H1 (cell line): ENCODE measurements around the gene PRKCA. TPM values are rescaled to one million over a fixed set of nuclear protein-coding genes. Genes with fewer than 3 reads are reported as not detected.

Experiments used
- CTCF ChIA-PET: fragments of 300-600 bp; sonication (Branson Sonifier 250); formaldehyde crosslinking; loops from one replicate; lab custom pipeline; 2021; ENCODE audit not compliant: partially characterized antibody; lab: Charles Lee
- POLR2A ChIA-PET: fragments of 300-600 bp; sonication (Branson Sonifier 250); formaldehyde crosslinking; loops from one replicate; lab custom pipeline; 2021; ENCODE audit warnings: inconsistent platforms; ENCODE audit not compliant: partially characterized antibody; lab: Charles Lee
- DNase-seq, 2 experiments: peaks; one replicate each; pipeline versions ENCODE4 v3.0.0 to v3.0.0-alpha.2; 2010 to 2022; ENCODE audit warnings: low spot score in 2 of 2, low read depth in 1 of 2, mixed read lengths in 1 of 2
- FAIRE-seq: peaks from 2 replicates; lab custom pipeline; 2011; peaks lifted over from hg19 to GRCh38; lab: Jason Lieb, UNC
- H2AFZ ChIP-seq: 2 replicates; pipeline ENCODE4 v1.8.1; 2012; ENCODE audit warnings: low read length, inconsistent platforms
- H2AK5ac ChIP-seq: 2 replicates; pipeline ENCODE4 v1.6.1; 2013; ENCODE audit warnings: low read depth, low read length
- H2BK120ac ChIP-seq: replicated peaks from 2 replicates; pipeline ENCODE3; 2013; ENCODE audit warnings: low read depth, low read length, inconsistent platforms
- H2BK12ac ChIP-seq: 2 replicates; pipeline ENCODE4 v1.6.1; 2013; ENCODE audit warnings: low read depth, low read length
- H2BK15ac ChIP-seq: 2 replicates; pipeline ENCODE4 v1.6.1; 2013; ENCODE audit warnings: low read length
- H2BK20ac ChIP-seq: 2 replicates; pipeline ENCODE4 v1.6.1; 2013; ENCODE audit warnings: low read length
- H2BK5ac ChIP-seq: 2 replicates; pipeline ENCODE4 v1.6.1; 2013; ENCODE audit warnings: low read depth, low read length
- H3K14ac ChIP-seq: 2 replicates; pipeline ENCODE4 v1.6.1; 2013; ENCODE audit warnings: inconsistent platforms; ENCODE audit not compliant: insufficient read length
- H3K18ac ChIP-seq: 2 replicates; pipeline ENCODE4 v1.6.1; 2013; ENCODE audit warnings: low read length; ENCODE audit errors: extremely low read depth
- H3K23ac ChIP-seq: 2 replicates; pipeline ENCODE4 v1.6.1; 2013; ENCODE audit warnings: inconsistent platforms; ENCODE audit not compliant: insufficient read length
- H3K23me2 ChIP-seq: 2 replicates; pipeline ENCODE4 v1.6.1; 2013; ENCODE audit warnings: low read depth, low read length
- H3K27ac ChIP-seq: 2 replicates; pipeline ENCODE4 v1.6.1; 2011; ENCODE audit warnings: low read depth, low read length, inconsistent platforms
- H3K27me3 ChIP-seq, 4 experiments: replicated peaks in 1 of 4; 1 replicate in 1 of 4; 2 replicates in 3 of 4; pipeline versions ENCODE4 v1.6.1 to v1.8.1; 2011 to 2013; ENCODE audit warnings: low read length in 3 of 4, mild to moderate bottlenecking in 3 of 4, inconsistent platforms in 2 of 4, mixed read lengths in 2 of 4, moderate library complexity in 1 of 4; ENCODE audit not compliant: control insufficient read depth in 3 of 4, insufficient read depth in 3 of 4; ENCODE audit errors: extremely low read depth in 1 of 4
- H3K36me3 ChIP-seq, 4 experiments: 2 replicates each; pipeline versions ENCODE4 v1.6.1 to v1.8.1; 2011 to 2013; ENCODE audit warnings: mild to moderate bottlenecking in 4 of 4, low read length in 3 of 4, moderate library complexity in 2 of 4, control low read depth in 1 of 4, inconsistent platforms in 1 of 4; ENCODE audit not compliant: insufficient read depth in 4 of 4, control insufficient read depth in 2 of 4
- H3K4ac ChIP-seq: replicated peaks from 2 replicates; pipeline ENCODE3; 2013; ENCODE audit warnings: low read length, low read depth, mixed read lengths, inconsistent platforms; ENCODE audit not compliant: insufficient read length
- H3K4me1 ChIP-seq, 4 experiments: replicated peaks in 1 of 4; 1 replicate in 1 of 4; 2 replicates in 3 of 4; pipeline versions ENCODE4 v1.6.1 to v1.8.1; 2011 to 2013; ENCODE audit warnings: low read length in 3 of 4, inconsistent platforms in 2 of 4, mixed read lengths in 1 of 4; ENCODE audit not compliant: insufficient read depth in 4 of 4, control insufficient read depth in 3 of 4
- H3K4me2 ChIP-seq, 2 experiments: 2 replicates each; pipeline versions ENCODE4 v1.6.1 to v1.8.1; 2011 to 2013; ENCODE audit warnings: low read depth in 2 of 2, low read length in 2 of 2, control low read depth in 1 of 2, inconsistent platforms in 1 of 2, mild to moderate bottlenecking in 1 of 2; ENCODE audit not compliant: insufficient read depth in 1 of 2
- H3K4me3 ChIP-seq, 4 experiments: fragments of 200-600, 300-600 bp in 1 of 4; sonication (generic), shearing (Covaris generic), sonication (Bioruptor Twin) in 1 of 4; 2 replicates each; pipeline versions ENCODE4 v1.5.1 to v1.8.1; 2011 to 2016; ENCODE audit warnings: low read length in 4 of 4, low read depth in 3 of 4, control low read depth in 2 of 4, inconsistent platforms in 2 of 4, mild to moderate bottlenecking in 2 of 4, mixed read lengths in 1 of 4, moderate library complexity in 1 of 4; ENCODE audit not compliant: insufficient read depth in 2 of 4; ENCODE audit errors: extremely low read depth in 1 of 4
- H3K56ac ChIP-seq: replicated peaks from 2 replicates; pipeline ENCODE3; 2013; ENCODE audit warnings: low read depth, mild to moderate bottlenecking, mixed read lengths, low read length, inconsistent platforms; ENCODE audit not compliant: insufficient read length
- H3K79me1 ChIP-seq: 2 replicates; pipeline ENCODE4 v1.6.1; 2013; ENCODE audit warnings: low read depth, low read length, control low read depth
- H3K79me2 ChIP-seq, 2 experiments: 2 replicates each; pipeline versions ENCODE4 v1.6.1 to v1.8.1; 2012 to 2013; ENCODE audit warnings: low read length in 2 of 2, mild to moderate bottlenecking in 2 of 2, inconsistent platforms in 1 of 2; ENCODE audit not compliant: insufficient read depth in 2 of 2, control insufficient read depth in 1 of 2
- H3K9ac ChIP-seq, 4 experiments: replicated peaks in 1 of 4; 1 replicate in 1 of 4; 2 replicates in 3 of 4; pipeline versions ENCODE4 v1.6.1 to v1.8.1; 2011 to 2013; ENCODE audit warnings: low read depth in 3 of 4, low read length in 3 of 4, control low read depth in 2 of 4, mild to moderate bottlenecking in 2 of 4, moderate library complexity in 2 of 4, inconsistent platforms in 1 of 4; ENCODE audit errors: extremely low read depth in 1 of 4
- H3K9me3 ChIP-seq, 2 experiments: 2 replicates each; pipeline versions ENCODE4 v1.6.1 to v1.8.1; 2012 to 2013; ENCODE audit warnings: mild to moderate bottlenecking in 2 of 2, moderate library complexity in 2 of 2, control low read depth in 1 of 2, inconsistent platforms in 1 of 2, low read depth in 1 of 2, low read length in 1 of 2, mixed read lengths in 1 of 2; ENCODE audit not compliant: insufficient read depth in 2 of 2
- H4K20me1 ChIP-seq, 2 experiments: replicated peaks in 1 of 2; 2 replicates each; pipeline versions ENCODE3 to v1.8.1; 2011 to 2013; ENCODE audit warnings: inconsistent platforms in 2 of 2, low read length in 2 of 2, mild to moderate bottlenecking in 1 of 2; ENCODE audit not compliant: insufficient read depth in 2 of 2, control insufficient read depth in 1 of 2
- H4K5ac ChIP-seq: 2 replicates; pipeline ENCODE4 v1.6.1; 2013; ENCODE audit warnings: low read length, low read depth, mixed read lengths, inconsistent platforms; ENCODE audit not compliant: insufficient read length
- H4K8ac ChIP-seq: 2 replicates; pipeline ENCODE4 v1.8.0; 2013; ENCODE audit warnings: mild to moderate bottlenecking, moderate library complexity, low read length, inconsistent platforms; ENCODE audit not compliant: insufficient read depth; ENCODE audit errors: extremely low read depth
- H4K91ac ChIP-seq: replicated peaks from 2 replicates; pipeline ENCODE3; 2013; ENCODE audit warnings: low read length, mixed read lengths, inconsistent platforms; ENCODE audit not compliant: insufficient read length
- CEBPB ChIP-seq: IDR thresholded peaks from 2 replicates; pipeline ENCODE4 v1.6.1; 2012; ENCODE audit warnings: low read depth, low read length
- HDAC6 ChIP-seq: IDR thresholded peaks from one replicate; pipeline ENCODE4 v1.7.1; 2012; ENCODE audit warnings: low read depth, mild to moderate bottlenecking, inconsistent platforms, low read length, moderate library complexity
- PHF8 ChIP-seq: fragments of 200-600 bp; sonication (generic); conservative IDR thresholded peaks from 2 replicates; pipeline ENCODE4 v1.7.1; 2012; ENCODE audit warnings: low read depth, mild to moderate bottlenecking, inconsistent platforms, low read length, moderate library complexity
- POU5F1 ChIP-seq: IDR thresholded peaks from 2 replicates; pipeline ENCODE4 v1.6.1; 2011; ENCODE audit warnings: low read depth, mild to moderate bottlenecking, low read length, moderate library complexity
- RAD21 ChIP-seq, 2 experiments: IDR thresholded peaks in 1 of 2; conservative IDR thresholded peaks in 1 of 2; 2 replicates each; pipeline ENCODE4 v1.6.1; 2011; ENCODE audit warnings: low read depth in 2 of 2, low read length in 2 of 2, improper control_type of control experiment in 1 of 2, inconsistent platforms in 1 of 2, mild to moderate bottlenecking in 1 of 2, moderate library complexity in 1 of 2
- RBBP5 ChIP-seq: IDR thresholded peaks from 2 replicates; pipeline ENCODE4 v1.7.1; 2012; ENCODE audit warnings: low read depth, mild to moderate bottlenecking, inconsistent platforms, low read length, moderate library complexity, borderline replicate concordance
- RFX5 ChIP-seq: IDR thresholded peaks from 2 replicates; pipeline ENCODE4 v1.6.1; 2011; ENCODE audit warnings: low read depth, low read length, improper control_type of control experiment, borderline replicate concordance
- ZNF274 ChIP-seq: IDR thresholded peaks from 2 replicates; pipeline ENCODE4 v1.7.0; 2012; ENCODE audit warnings: low read length, borderline replicate concordance; ENCODE audit errors: extremely low read depth
- WGBS, 2 experiments: shearing (Covaris generic) in 1 of 2; methylation state at CpG; one replicate each; pipeline versions ENCODE4 v1.1.6 to v1.1.7; 2013 to 2015; ENCODE audit warnings: low lambda C conversion rate in 2 of 2, mixed read lengths in 2 of 2, inconsistent platforms in 1 of 2, low coverage in 1 of 2, missing lambda C conversion rate in 1 of 2; ENCODE audit not compliant: insufficient replicate concordance in 2 of 2, insufficient coverage in 1 of 2, insufficient read length in 1 of 2; ENCODE audit errors: extremely low coverage in 1 of 2, missing lambda C conversion rate in 1 of 2; 5-methylcytosine and 5-hydroxymethylcytosine counted together
- polyA plus RNA-seq, 7 experiments: library from polyadenylated mRNA; depleted of rRNA in 3 of 7; stranded (reverse) in 5 of 7; unstranded in 2 of 7; fragments of >200 nt in 5 of 7; fragments of 200-250 nt in 2 of 7; gene quantifications; 1 replicate in 5 of 7; 2 replicates in 1 of 7; 4 replicates in 1 of 7; pipeline versions ENCODE4 v1.2.1 to v1.2.3, GENCODE V29; 2011 to 2013; ENCODE audit warnings: missing spikeins in 2 of 7, mixed read lengths in 2 of 7
- total RNA-seq: library from RNA; stranded (reverse); fragmentation: NEBNext Ultra II Directional; extraction: Animal tissue kit (Norgen Biotek cat#: 25700); gene quantifications from 2 replicates; pipeline ENCODE4 v1.2.1, GENCODE V29; 2021
- TF ChIP-seq, protein P1 (sequence below), 3 experiments: IDR thresholded peaks; 1 replicate in 2 of 3; 2 replicates in 1 of 3; pipeline versions ENCODE4 v1.5.1 to v1.6.1; 2011; ENCODE audit warnings: low read length in 3 of 3, mild to moderate bottlenecking in 3 of 3, inconsistent platforms in 2 of 3, low read depth in 1 of 3, moderate library complexity in 1 of 3; ENCODE audit not compliant: insufficient read depth in 1 of 3; ENCODE audit errors: control extremely low read depth in 1 of 3

Gene PRKCA
- total and polyA plus RNA-seq, 2 of the 8 experiments (the other 6 are each of a cell fraction or from before 2014, with no cell fraction given), result 5.8 to 17.8 TPM

DNA sequence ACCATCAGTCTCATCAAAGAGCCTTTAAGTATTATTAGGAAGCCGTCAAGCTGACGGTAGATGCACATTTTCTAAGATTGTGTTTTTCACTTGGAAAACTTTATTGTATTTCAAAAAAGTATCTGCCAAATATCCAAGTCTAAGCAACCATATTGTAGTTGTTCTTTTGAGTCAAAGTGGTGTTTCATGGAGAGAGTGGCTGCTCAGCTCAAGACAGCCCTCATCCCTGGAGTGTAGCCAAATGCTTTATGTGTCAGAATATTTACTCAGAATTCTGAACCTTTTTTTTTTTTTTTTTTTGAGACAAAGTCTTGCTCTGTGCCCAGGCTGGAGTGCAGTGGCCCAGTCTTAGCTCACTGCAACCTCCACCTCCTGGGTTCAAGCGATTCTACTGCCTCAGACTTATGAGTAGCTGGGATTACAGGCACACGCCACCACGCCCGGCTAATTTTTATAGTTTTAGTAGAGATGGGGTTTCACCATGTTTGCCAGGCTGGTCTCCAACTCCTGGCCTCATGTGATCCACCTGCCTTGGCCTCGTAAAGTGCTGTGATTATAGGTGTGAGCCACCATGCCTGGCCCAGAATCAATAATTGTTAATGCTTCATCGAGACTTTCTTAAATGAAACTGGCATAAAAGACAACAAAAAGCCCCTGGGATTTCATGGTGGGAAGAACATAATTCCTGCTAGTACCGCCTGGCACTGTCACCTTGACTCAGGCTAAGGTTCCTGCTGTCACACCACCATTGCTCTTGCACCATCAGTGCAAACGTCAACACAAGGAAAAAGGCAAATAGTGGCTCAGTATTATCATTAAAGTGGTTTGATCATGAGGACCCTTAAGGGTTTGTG, 45.5 kb downstream of the PRKCA start:
- Histone ChIP-seq H3K4me3 (no peak overlapping the region), H3K23me2 (no peaks in the 10 kb centered on the region), H3K36me3 (no peaks in the 10 kb centered on the region), H2BK120ac (no peak overlapping the region), H3K9ac (no peak overlapping the region), H3K4ac (no peak overlapping the region), H3K14ac (no peak overlapping the region), H4K5ac (no peak overlapping the region), H3K56ac (no peak overlapping the region), H2AK5ac (no peak overlapping the region), H2AFZ (no peak overlapping the region), H3K18ac (no peak overlapping the region), H2BK20ac (no peak overlapping the region), H3K79me1 (no peaks in the 10 kb centered on the region; the same call in 1 of the 2 replicates), H3K27me3 (no peaks in the 10 kb centered on the region), H3K27ac (no peak overlapping the region), H4K8ac (no peak overlapping the region), H3K4me1 (peaks cover 0 to 9% (median 4%) of the 10 kb centered on the region in 4 experiments; a peak in 2 of 7 replicates), H3K4me2 (no peak overlapping the region), H2BK12ac (no peak overlapping the region), H2BK5ac (no peak overlapping the region), H4K20me1 (peaks cover 0 to 3% of the 10 kb centered on the region in 2 experiments), H3K23ac (no peak overlapping the region), H3K9me3 (no peaks in the 10 kb centered on the region), H4K91ac (no peak overlapping the region), H3K79me2 (peaks cover 0 to 30% of the 10 kb centered on the region in 2 experiments; a peak in 2 of 4 replicates), H2BK15ac (no peak overlapping the region)
- WGBS, 2 experiments, result 93% methylated on average over 10 of the region's 10 CpGs; no CpG with 5 or more reads in 1 of the 2 experiments
- CTCF ChIA-PET, result interaction anchor here (1.3 to 1.5 kb wide), 2 partner anchors 8 to 10 kb away, joined by 4 read pairs; no protein-coding TSS in a partner anchor
- FAIRE-seq (no peak), DNase-seq (no peak)
- POLR2A ChIA-PET, result no interaction called here
- TF ChIP-seq RFX5 (no peak), POU5F1 (no peak), RBBP5 (no peak), RAD21 (IDR thresholded peaks at IDR 0.05 in 1 of 2, conservative IDR thresholded peaks at IDR 0.05 in 1 of 2; ENCODE audit: low read depth in 2 of 2, low read length in 2 of 2) (no peak), CEBPB (no peak), PHF8 (no peak), HDAC6 (no peak), ZNF274 (no peak)
- TF ChIP-seq, protein P1, sequence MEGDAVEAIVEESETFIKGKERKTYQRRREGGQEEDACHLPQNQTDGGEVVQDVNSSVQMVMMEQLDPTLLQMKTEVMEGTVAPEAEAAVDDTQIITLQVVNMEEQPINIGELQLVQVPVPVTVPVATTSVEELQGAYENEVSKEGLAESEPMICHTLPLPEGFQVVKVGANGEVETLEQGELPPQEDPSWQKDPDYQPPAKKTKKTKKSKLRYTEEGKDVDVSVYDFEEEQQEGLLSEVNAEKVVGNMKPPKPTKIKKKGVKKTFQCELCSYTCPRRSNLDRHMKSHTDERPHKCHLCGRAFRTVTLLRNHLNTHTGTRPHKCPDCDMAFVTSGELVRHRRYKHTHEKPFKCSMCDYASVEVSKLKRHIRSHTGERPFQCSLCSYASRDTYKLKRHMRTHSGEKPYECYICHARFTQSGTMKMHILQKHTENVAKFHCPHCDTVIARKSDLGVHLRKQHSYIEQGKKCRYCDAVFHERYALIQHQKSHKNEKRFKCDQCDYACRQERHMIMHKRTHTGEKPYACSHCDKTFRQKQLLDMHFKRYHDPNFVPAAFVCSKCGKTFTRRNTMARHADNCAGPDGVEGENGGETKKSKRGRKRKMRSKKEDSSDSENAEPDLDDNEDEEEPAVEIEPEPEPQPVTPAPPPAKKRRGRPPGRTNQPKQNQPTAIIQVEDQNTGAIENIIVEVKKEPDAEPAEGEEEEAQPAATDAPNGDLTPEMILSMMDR (IDR thresholded peaks at IDR 0.05; ENCODE audit: control extremely low read depth in 1 of 3, insufficient read depth in 1 of 3, low read depth in 1 of 3, low read length in 3 of 3), result no peak
